Breast epithelium (tissue), 4 donors: Measurements from ENCODE around the gene TNFAIP8. TPM values are rescaled to one million over a fixed set of nuclear protein-coding genes. Genes with fewer than 3 reads are reported as not detected.

Source experiments
- DNase-seq, 2 donors: peaks; one replicate each; pipeline ENCODE4 v3.0.0-alpha.2; 2019; ENCODE audit warnings: low spot score in 2 of 2
- H3K27ac ChIP-seq, 2 donors: fragments of 200-600 bp; sonication (generic) in 1 of 2; one replicate each; pipeline ENCODE4 v1.5.1; 2016 to 2019; ENCODE audit warnings: mild to moderate bottlenecking in 1 of 2
- H3K27me3 ChIP-seq, 2 donors: fragments of 200-600 bp; sonication (generic) in 1 of 2; one replicate each; pipeline versions ENCODE4 v1.5.1 to v1.6.0; 2017 to 2019; ENCODE audit warnings: control low read depth in 1 of 2, mild to moderate bottlenecking in 1 of 2
- H3K36me3 ChIP-seq: fragments of 200-600 bp; one replicate; pipeline ENCODE4 v1.5.1; 2019
- H3K4me1 ChIP-seq, 2 donors: fragments of 200-600 bp; sonication (generic); one replicate each; pipeline ENCODE4 v1.5.1; 2016 to 2019; ENCODE audit warnings: control low read depth in 1 of 2
- H3K4me3 ChIP-seq, 3 donors: fragments of 200-600 bp; sonication (generic); 1 replicate in 2 of 3; 2 replicates in 1 of 3; pipeline ENCODE4 v1.5.1; 2016 to 2019; ENCODE audit warnings: mild to moderate bottlenecking in 3 of 3, moderate library complexity in 2 of 3
- H3K9me3 ChIP-seq, 2 donors: fragments of 200-600 bp; sonication (generic) in 1 of 2; one replicate each; pipeline ENCODE4 v1.5.1; 2016 to 2019; ENCODE audit warnings: control low read depth in 1 of 2
- POLR2A ChIP-seq: fragments of 450-650 bp; IDR thresholded peaks from one replicate; pipeline ENCODE4 v1.6.1; 2016; ENCODE audit warnings: antibody characterized with exemption, mild to moderate bottlenecking, moderate library complexity
- POLR2AphosphoS5 ChIP-seq, 3 donors: sonication (generic); formaldehyde crosslinking; IDR thresholded peaks; one replicate each; pipeline ENCODE4 v1.6.1; 2017; ENCODE audit warnings: antibody characterized with exemption in 3 of 3
- intact Hi-C: fragments of 100-400 bp; cut with DNase I; formaldehyde crosslinking; loops from one replicate; pipeline ENCODE4 v1.15.1; 2023; ENCODE audit warnings: low total_unique reads
- total RNA-seq, 3 donors: library from RNA; depleted of rRNA; stranded (reverse); fragments of >200 nt; gene quantifications; one replicate each; pipeline ENCODE4 v1.1.0, GENCODE V29; 2016
- TF ChIP-seq, protein P1 (sequence below), 3 donors: fragments of 450-650 bp; IDR thresholded peaks; one replicate each; pipeline ENCODE4 v1.5.1; 2016 to 2017; ENCODE audit warnings: antibody characterized with exemption in 3 of 3, mild to moderate bottlenecking in 3 of 3, moderate library complexity in 3 of 3

Gene TNFAIP8
- total RNA-seq, 3 donors from 2014 or later = 35.4 to 167 (median 37.3) TPM

DNA sequence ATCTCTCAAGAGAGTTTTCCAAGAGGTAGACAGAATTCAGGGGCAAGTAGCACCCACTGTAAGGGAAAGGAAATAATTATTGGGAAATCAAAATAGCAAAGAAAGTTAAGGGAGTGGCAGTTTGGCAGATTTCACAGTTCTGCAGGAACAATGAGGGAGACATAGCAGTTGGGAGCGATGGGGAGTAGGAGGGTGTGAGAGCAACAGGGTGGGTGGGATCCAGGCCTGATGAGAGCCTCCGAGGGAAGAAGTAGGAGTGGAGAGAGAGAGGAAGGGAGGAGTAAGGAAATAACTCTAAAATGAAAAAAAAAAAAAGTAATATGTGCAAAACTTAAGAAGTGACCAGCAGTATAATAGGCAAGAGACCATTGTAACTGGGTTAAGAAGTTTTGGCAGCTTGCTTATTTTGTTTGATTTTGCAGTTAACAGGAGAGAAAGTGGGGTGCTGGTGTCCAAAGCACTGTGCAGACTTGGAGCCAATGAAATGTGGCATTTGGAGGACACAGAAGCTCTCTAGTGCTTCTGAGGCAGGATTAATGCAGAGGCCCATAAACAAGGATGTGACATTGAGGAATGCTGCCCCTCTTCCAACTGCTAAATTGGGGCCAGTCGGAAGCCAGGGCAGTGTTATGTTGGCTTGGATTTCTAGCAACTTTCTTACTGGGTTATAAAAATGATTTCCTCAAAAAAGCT lies 10.2 kb downstream of the TNFAIP8 start:
- Histone ChIP-seq H3K36me3 (no peaks in the 10 kb centered on the region), H3K27ac (no peak overlapping the region), H3K4me3 (no peak overlapping the region), H3K27me3 (no peaks in the 10 kb centered on the region), H3K9me3 (no peaks in the 10 kb centered on the region), H3K4me1 (peaks cover 3 to 5% of the 10 kb centered on the region in 2 donors)
- intact Hi-C loops = no loop called here
- no peak for DNase-seq
- TF ChIP-seq POLR2AphosphoS5 (IDR thresholded peaks at IDR 0.05) (no peak), POLR2A (no peak)
- TF ChIP-seq, protein P1, sequence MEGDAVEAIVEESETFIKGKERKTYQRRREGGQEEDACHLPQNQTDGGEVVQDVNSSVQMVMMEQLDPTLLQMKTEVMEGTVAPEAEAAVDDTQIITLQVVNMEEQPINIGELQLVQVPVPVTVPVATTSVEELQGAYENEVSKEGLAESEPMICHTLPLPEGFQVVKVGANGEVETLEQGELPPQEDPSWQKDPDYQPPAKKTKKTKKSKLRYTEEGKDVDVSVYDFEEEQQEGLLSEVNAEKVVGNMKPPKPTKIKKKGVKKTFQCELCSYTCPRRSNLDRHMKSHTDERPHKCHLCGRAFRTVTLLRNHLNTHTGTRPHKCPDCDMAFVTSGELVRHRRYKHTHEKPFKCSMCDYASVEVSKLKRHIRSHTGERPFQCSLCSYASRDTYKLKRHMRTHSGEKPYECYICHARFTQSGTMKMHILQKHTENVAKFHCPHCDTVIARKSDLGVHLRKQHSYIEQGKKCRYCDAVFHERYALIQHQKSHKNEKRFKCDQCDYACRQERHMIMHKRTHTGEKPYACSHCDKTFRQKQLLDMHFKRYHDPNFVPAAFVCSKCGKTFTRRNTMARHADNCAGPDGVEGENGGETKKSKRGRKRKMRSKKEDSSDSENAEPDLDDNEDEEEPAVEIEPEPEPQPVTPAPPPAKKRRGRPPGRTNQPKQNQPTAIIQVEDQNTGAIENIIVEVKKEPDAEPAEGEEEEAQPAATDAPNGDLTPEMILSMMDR (IDR thresholded peaks at IDR 0.05) = no peak

DNA sequence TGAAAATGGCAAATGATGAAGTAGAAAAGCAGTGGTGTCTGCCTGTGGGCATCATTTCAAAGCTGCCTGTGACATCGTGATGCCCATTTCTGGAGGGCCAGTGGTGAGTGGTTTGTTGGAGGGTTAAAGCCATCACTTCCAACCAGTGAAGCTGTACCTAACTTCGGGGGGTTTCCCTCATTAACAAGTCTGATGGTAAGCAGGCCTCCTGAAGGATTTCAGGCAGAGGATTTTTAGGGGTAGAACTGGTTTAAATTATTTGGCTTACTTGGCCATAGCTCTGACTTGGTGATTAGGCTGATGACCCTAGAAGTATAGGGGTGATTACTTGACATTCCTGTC lies 10.7 kb downstream of the TNFAIP8 start:
- TF ChIP-seq, protein P1 (IDR thresholded peaks at IDR 0.05) = no peak
- TF ChIP-seq POLR2A (no peak), POLR2AphosphoS5 (IDR thresholded peaks at IDR 0.05) (no peak)
- H3K36me3 ChIP-seq = no peaks in the 10 kb centered on the region
- intact Hi-C loops = no loop called here
- DNase-seq = no peak
- H3K4me3 ChIP-seq = no peak overlapping the region
- H3K4me1 ChIP-seq = peaks cover 3 to 5% of the 10 kb centered on the region in 2 donors
- H3K27ac ChIP-seq = no peak overlapping the region
- H3K9me3 ChIP-seq = no peaks in the 10 kb centered on the region
- H3K27me3 ChIP-seq = no peaks in the 10 kb centered on the region

DNA sequence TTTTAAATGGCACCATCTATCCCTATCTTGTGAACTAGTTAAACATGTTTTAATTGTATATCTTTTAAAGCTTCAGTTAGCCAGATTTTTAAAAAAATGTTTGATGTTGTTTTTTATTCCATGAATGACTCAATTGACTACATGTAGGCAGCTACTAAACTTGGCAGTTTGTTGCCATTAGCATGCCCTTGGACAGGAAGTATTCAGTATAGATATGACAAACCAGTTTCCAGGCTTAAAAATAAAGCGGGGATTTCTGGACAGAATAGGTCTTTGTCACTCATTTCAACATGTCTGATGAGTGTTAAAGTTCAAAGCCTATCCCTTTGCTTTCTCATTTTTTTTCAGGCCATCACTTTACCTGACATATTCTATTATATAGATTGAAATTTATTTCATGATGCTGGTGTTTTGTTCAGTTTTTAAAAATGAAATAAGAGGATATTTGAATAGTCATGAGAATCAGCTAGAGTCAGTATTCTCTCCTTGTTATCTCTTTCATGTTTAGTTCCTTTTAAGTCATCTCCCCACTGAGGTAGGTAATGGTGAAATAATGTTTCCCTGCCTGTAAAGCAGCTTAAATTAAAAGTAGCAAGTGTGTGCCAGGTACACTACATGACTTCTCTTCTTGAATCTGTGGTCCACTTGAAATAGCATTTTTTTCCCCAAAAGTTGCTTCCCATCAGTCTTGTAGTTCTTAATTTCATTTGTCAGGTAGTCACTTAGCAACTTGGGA lies 11.9 kb downstream of the TNFAIP8 start:
- no peaks in the 10 kb centered on the region for H3K9me3 ChIP-seq
- peaks cover 3 to 5% of the 10 kb centered on the region in 2 donors for H3K4me1 ChIP-seq
- H3K4me3 ChIP-seq = no peak overlapping the region
- no peaks in the 10 kb centered on the region for H3K36me3 ChIP-seq
- H3K27me3 ChIP-seq = no peaks in the 10 kb centered on the region
- intact Hi-C loops = no loop called here
- H3K27ac ChIP-seq = no peak overlapping the region
- DNase-seq = no peak
- TF ChIP-seq, protein P1 (IDR thresholded peaks at IDR 0.05) = no peak
- TF ChIP-seq POLR2A = no peak
- no peak for TF ChIP-seq POLR2AphosphoS5 (IDR thresholded peaks at IDR 0.05)

DNA sequence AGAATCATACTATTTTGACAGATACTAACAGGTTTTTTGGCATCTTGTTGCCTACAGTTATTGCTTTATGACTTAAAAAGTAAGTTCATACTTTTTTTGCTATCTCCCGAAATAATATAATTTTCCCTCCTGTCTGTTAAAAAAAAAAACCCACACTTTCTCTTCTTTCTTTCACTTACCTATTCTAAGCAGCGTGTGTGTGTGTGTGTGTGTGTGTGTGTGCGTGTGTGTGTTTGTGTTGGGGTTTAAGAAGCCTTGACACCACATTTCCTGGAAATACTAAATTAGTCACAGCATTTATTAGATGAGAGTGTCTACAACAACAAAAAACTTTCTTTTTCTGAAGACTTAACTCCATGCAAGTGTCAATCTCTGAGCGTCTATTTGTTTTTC lies 12.4 kb downstream of the TNFAIP8 start:
- H3K4me1 ChIP-seq = peaks cover 3 to 5% of the 10 kb centered on the region in 2 donors
- H3K4me3 ChIP-seq = no peak overlapping the region
- no peaks in the 10 kb centered on the region for H3K27me3 ChIP-seq
- TF ChIP-seq, protein P1 (IDR thresholded peaks at IDR 0.05) = no peak
- no peak for TF ChIP-seq POLR2A
- no peak for TF ChIP-seq POLR2AphosphoS5 (IDR thresholded peaks at IDR 0.05)
- no peaks in the 10 kb centered on the region for H3K9me3 ChIP-seq
- H3K36me3 ChIP-seq = no peaks in the 10 kb centered on the region
- no peak overlapping the region for H3K27ac ChIP-seq
- intact Hi-C loops = no loop called here
- no peak for DNase-seq

DNA sequence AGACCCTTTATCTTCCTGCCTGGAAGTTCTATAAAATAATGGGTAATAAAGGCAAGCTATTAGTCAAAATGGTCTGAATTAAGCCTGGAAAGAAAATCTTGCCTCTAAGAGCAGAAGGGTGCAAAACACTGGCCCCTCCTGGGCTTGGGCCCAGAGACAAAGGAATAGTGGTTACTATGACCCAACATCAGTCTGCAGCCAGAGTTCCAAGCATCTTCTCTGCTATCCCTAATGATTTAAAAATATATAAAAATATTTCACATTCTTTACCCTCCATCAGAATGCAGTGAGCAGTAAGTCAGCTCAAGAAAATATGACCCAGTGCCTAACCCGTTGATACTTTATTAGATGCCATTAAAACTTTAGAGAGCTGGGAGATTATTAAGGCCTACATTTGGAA lies 14.7 kb downstream of the TNFAIP8 start:
- Histone ChIP-seq H3K9me3 (no peaks in the 10 kb centered on the region), H3K27me3 (no peaks in the 10 kb centered on the region), H3K4me3 (no peak overlapping the region), H3K36me3 (no peaks in the 10 kb centered on the region), H3K4me1 (peaks cover 3 to 5% of the 10 kb centered on the region in 2 donors), H3K27ac (no peak overlapping the region)
- TF ChIP-seq, protein P1 (IDR thresholded peaks at IDR 0.05) = no peak
- no peak for TF ChIP-seq POLR2A
- TF ChIP-seq POLR2AphosphoS5 (IDR thresholded peaks at IDR 0.05) = no peak
- intact Hi-C loops = no loop called here
- no peak for DNase-seq
